BE2C (cell line): Measurements from ENCODE around the gene STT3A.

Experiments
- DNase-seq: peaks from one replicate; pipeline ENCODE4 v3.0.0-alpha.2; 2020
- H3K27me3 ChIP-seq: fragments of 250-450 bp; sonication (Bioruptor Pico); 2 replicates; pipeline ENCODE4 v1.5.1; 2020; ENCODE audit warnings: mild to moderate bottlenecking
- H3K36me3 ChIP-seq: fragments of 250-450 bp; sonication (Bioruptor Pico); 2 replicates; pipeline ENCODE4 v1.5.1; 2020; ENCODE audit warnings: mild to moderate bottlenecking
- H3K4me1 ChIP-seq: fragments of 250-450 bp; sonication (Bioruptor Pico); 2 replicates; pipeline ENCODE4 v1.5.1; 2020
- H3K4me3 ChIP-seq: 2 replicates; pipeline ENCODE4 v1.5.1; 2011; ENCODE audit warnings: low read depth, low read length
- H3K9me3 ChIP-seq: fragments of 250-450 bp; sonication (Bioruptor Pico); 2 replicates; pipeline ENCODE4 v1.5.1; 2020
- TF ChIP-seq, protein P1 (sequence below): IDR thresholded peaks from 2 replicates; pipeline ENCODE4 v1.5.1; 2012; ENCODE audit warnings: mild to moderate bottlenecking, low read depth, low read length

The STT3A gene

GRCh38 chr11:125649465-125650166 is 57.0 kb downstream of the STT3A start:
- Histone ChIP-seq H3K9me3 (no peaks in the 10 kb centered on the region), H3K4me3 (no peak overlapping the region), H3K27me3 (no peaks in the 10 kb centered on the region), H3K4me1 (no peaks in the 10 kb centered on the region; the same call in 1 of the 2 replicates), H3K36me3 (peaks cover 63% of the 10 kb centered on the region)
- TF ChIP-seq, protein P1, sequence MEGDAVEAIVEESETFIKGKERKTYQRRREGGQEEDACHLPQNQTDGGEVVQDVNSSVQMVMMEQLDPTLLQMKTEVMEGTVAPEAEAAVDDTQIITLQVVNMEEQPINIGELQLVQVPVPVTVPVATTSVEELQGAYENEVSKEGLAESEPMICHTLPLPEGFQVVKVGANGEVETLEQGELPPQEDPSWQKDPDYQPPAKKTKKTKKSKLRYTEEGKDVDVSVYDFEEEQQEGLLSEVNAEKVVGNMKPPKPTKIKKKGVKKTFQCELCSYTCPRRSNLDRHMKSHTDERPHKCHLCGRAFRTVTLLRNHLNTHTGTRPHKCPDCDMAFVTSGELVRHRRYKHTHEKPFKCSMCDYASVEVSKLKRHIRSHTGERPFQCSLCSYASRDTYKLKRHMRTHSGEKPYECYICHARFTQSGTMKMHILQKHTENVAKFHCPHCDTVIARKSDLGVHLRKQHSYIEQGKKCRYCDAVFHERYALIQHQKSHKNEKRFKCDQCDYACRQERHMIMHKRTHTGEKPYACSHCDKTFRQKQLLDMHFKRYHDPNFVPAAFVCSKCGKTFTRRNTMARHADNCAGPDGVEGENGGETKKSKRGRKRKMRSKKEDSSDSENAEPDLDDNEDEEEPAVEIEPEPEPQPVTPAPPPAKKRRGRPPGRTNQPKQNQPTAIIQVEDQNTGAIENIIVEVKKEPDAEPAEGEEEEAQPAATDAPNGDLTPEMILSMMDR = no peak
- no peak for DNase-seq

DNA sequence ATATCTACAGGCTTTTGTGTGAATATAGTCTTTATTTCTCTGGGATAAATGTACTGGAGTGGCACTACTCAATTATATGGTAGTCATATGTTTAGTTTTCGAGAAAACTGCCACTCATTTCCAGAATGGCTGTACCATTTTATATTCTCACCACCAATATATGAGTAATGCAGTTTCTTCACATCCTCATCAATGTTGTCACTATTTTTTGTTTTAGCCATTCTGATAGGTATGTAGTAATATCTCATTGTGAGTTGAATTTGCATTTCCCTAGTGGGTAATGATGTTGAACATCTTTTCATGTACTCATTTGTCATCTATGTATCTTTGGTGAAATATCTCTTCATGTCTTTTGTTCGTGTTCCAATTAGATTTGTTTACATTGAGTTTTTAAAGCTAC is 70.0 kb downstream of the STT3A start:
- Histone ChIP-seq H3K4me3 (no peak overlapping the region), H3K36me3 (peaks cover 38% of the 10 kb centered on the region), H3K9me3 (no peaks in the 10 kb centered on the region), H3K27me3 (no peaks in the 10 kb centered on the region), H3K4me1 (no peaks in the 10 kb centered on the region)
- DNase-seq = no peak
- TF ChIP-seq, protein P1 = no peak

DNA sequence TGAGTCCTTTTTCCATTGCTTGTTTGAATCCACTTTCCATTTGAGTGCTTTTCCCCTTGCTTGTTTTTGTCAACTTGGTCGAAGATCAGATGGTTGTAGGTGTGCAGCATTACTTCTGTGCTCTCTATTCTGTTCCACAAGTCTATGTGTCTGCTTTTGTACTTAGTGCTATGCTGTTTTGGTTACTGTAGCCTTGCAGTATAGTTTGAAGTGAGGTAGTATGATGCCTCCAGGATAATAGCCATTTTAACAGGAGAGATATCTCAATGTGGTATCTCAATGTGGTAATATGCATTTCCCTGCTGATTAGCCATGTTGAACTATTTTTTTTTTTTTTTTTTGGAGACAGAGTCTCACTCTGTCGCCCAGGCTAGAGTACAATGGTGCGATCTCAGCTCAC is 71.3 kb downstream of the STT3A start:
- no peak overlapping the region for H3K4me3 ChIP-seq
- TF ChIP-seq, protein P1 = no peak
- DNase-seq = no peak
- H3K36me3 ChIP-seq = peaks cover 32% of the 10 kb centered on the region
- no peaks in the 10 kb centered on the region for H3K4me1 ChIP-seq
- H3K27me3 ChIP-seq = no peaks in the 10 kb centered on the region
- no peaks in the 10 kb centered on the region for H3K9me3 ChIP-seq

GRCh38 chr11:125667151-125667550 is 74.5 kb downstream of the STT3A start:
- H3K4me1 ChIP-seq = no peaks in the 10 kb centered on the region
- no peak for DNase-seq
- no peaks in the 10 kb centered on the region for H3K9me3 ChIP-seq
- H3K4me3 ChIP-seq = no peak overlapping the region
- no peaks in the 10 kb centered on the region for H3K27me3 ChIP-seq
- H3K36me3 ChIP-seq = peaks cover 18% of the 10 kb centered on the region
- TF ChIP-seq, protein P1 = no peak

- Histone ChIP-seq H3K27me3 (no peaks in the 10 kb centered on the region), H3K9me3 (no peaks in the 10 kb centered on the region), H3K4me3 (no peak overlapping the region), H3K4me1 (no peaks in the 10 kb centered on the region), H3K36me3 (peaks cover 18% of the 10 kb centered on the region)
- DNase-seq = no peak
- TF ChIP-seq, protein P1 = no peak
These were observed 77.5 kb downstream of the STT3A start for GRCh38 chr11:125670172-125670571.

DNA sequence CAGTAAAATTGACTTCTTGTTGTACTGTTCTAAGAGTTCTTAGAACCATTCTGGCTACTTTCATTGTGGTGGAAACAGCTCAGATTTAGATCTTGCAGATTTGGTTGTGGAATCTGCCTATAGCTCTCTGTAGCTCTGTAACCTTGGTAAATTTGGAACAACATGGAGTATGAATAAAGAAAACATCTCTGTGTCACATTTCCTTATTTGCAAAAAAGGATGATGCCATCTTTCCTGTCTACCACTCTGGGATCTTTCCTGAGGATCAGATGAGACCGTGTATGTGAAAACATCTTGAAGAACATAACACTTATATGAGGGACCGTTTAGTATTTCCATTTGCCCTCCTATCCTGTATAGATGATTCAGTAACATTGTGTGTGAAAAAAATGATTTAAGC is 78.9 kb downstream of the STT3A start:
- Histone ChIP-seq H3K9me3 (no peaks in the 10 kb centered on the region), H3K36me3 (peaks cover 26% of the 10 kb centered on the region), H3K27me3 (no peaks in the 10 kb centered on the region), H3K4me1 (no peaks in the 10 kb centered on the region), H3K4me3 (no peak overlapping the region)
- no peak for DNase-seq
- TF ChIP-seq, protein P1 = no peak
